Stimulated activated CD8-positive, alpha-beta memory T cell treated with anti-CD3 and anti-CD28 coated beads, Interleukin-7, amount 100 ng/mL, for 1 hour (primary cell): ENCODE measurements around the gene NAPEPLD.
"Not testable (repeated sequence)": the region's sequence is repeated elsewhere in the genome, so short reads cannot be mapped to it uniquely, and the experiment has no call there.

Experiments used
- DNase-seq, 2 donors: peaks; one replicate each; pipeline ENCODE4 v3.0.0-alpha.2; 2020; ENCODE audit warnings: low read depth in 2 of 2

Gene NAPEPLD

DNA sequence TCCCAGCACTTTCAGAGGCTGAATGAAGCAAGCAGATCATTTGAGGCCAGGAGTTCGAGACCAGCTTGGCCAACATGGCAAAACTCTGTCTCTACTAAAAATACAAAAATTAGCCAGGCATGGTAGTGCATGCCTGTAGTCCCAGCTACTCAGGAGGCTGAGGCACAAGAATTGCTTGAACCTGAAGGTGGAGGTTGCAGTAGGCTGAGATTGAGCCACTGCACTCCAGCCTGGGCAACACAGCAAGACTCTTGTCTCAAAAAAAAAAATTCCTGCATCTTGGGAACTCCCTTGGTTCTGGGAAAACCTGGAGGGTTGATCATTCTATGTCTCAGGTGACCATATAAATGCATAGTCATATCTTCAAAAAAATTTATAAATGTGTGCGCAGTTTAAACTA lies 4.1 kb downstream of the NAPEPLD start:
- DNase-seq: not testable (repeated sequence)

DNA sequence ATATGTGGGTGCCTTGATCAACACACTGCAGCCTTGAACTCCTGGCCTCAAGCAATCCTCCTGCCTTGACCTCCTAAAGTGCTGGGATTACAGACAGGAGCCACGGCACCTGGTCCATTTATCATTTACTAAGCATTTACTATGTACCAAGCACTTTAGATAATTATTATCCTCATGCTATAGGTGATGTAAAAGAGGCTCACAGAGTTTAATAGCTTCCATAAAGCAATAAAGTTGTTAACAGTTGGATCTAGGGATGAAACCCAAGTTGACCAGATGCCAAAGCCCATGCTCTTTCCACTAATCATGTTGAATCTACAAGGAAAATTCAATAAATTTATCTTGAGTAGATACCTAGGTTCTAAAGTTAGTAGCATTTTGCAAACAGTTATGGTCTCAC lies 5.0 kb downstream of the NAPEPLD start:
- DNase-seq: no peak

DNA sequence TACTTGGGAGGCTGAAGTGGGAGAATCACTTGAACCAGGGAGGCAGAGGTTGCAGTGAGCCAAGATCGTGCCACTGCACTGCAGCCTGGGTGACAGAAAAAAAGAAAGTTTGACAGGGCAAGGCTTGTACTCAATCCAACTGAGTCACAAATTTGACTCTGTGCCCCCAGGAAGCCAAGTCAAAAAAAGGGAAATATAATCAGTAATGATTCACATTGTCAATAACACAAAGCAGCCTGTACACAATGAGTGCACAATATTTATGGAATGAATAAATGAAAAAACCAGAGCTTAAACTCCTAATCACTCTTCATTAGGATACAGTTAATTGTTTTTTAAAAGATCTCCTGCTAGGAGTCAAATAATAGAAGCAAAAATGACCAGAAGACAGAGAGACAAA lies 6.4 kb downstream of the NAPEPLD start:
- DNase-seq: no peak

DNA sequence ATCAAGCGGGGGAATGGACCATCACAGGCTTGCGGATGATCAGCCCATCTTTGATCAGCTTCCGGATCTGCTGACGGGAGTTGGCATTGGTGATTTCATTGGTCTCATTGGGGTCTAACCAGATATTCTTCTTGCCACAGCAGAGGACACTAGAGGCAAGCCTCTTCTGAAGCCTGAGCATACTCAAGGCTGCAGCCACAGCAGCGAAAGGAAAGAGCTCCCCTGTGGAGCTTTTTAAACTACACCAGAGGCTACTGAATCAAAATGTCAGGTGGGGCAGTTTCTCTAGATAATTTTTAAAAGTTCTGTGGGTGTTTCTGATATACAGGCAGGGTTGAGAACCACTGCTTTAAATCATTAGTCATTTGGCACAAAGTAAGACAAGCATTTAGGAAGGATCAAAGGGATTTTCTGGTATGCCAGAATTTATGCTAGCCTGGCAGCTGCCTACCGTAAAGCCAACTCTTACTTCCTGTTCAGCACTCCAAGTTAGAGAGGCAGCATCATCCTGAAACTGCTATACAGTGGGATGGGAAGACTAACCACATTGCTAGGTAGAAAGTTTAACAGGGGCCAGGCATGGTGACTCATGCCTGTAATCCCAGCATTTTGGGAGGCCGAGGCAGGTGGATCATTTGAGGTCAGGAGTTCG lies 7.0 kb downstream of the NAPEPLD start:
- no peak for DNase-seq

DNA sequence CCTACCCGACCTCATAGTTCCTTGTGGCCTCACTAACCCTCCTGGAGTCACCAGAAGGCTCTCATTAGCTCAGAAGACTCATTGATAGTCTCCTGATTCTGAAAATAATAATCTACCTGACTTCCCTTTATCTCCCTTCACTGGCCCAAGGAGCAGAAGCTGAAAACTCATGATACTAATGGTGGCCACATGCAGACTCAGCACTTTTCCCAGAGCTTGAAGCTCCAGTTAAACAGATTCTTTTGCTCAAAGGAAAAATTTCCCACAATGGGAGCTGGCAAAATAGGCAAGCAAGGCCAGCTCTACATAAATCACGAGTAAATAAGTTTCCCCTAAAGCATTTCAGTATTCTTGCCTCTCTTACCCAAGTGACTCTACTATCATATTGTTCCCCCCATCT lies 8.2 kb downstream of the NAPEPLD start:
- no peak for DNase-seq

DNA sequence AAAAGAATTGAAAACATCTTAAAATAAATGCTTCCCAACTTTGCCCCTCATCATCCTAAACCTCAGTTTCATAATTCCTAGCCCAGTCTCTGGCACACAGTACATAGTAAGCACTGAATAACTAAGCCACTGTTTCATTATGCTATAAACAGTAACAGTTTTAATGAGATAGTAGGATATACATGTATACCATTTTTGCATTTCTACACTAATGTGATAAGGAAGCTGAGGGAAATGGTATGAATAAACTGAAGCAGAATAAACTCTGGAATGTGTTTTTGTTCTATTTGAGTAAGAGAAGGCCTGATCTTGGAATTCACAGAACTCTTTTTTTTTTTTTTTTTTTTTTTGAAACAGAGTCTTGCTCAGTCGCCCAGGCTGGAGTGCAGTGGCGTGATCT lies 8.8 kb downstream of the NAPEPLD start:
- DNase-seq: no peak

DNA sequence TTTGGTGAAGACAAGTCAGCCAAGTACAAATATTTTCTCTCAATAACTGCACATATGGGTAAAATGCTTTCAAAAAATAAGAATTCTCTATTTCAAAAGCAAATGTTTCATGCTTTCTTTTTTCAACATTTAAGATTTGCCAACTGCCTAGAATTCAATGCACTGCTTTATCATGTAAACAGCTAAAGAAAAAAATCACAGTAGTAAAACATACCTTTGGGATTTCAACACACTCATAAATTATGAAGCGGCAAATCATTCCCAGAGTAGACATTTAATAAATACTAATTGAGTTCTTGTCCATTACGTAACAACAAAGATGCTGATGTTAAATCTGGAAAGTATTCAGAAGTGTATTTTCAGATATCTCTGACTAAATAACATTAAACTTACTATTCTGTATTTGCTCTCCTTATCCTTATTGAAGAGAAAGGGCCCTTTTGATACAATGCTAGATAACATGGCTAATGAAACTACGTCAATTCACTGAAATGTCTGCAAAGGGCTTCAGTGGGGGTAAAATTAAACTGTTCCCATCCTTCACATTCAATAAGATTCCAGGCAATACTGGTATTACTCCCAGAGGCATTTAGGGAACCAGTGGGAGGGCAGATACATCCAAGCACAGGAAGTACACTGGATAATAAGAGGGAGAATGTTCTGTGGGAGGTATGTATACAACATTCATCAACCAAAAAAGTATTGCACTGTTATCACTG lies 13.9 kb downstream of the NAPEPLD start:
- DNase-seq: no peak

DNA sequence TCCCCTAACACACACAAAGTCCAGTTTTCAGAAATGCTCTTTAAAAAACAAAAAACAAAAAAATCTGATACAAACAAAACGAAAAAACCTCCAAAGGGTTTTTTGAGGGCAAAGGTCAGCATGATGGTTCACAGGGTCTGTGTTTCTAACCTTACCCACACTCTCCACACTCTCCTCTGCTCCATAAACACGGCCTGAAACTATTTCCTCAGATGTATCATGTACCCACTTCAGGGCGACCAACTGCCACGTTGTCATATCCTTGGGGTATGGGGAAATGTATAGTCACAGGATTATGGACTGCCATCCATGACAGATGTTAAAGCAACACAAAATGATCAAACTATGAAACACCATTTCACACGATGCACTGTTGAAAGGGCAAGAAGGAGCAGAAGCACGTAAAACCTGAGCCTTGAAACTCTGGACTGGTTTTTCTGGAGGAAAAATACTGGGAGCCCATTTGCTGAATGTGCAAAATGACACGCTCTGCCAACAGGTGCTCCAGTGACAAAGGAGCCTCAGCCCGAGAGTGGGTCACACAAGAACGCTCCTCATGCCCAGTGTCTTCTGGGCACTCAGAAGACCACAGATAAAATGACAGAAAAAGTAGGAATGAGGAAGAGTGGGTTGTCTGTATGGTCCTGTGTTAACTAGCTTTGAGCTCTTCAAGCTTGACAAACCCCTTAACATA lies 15.8 kb downstream of the NAPEPLD start:
- no peak for DNase-seq

DNA sequence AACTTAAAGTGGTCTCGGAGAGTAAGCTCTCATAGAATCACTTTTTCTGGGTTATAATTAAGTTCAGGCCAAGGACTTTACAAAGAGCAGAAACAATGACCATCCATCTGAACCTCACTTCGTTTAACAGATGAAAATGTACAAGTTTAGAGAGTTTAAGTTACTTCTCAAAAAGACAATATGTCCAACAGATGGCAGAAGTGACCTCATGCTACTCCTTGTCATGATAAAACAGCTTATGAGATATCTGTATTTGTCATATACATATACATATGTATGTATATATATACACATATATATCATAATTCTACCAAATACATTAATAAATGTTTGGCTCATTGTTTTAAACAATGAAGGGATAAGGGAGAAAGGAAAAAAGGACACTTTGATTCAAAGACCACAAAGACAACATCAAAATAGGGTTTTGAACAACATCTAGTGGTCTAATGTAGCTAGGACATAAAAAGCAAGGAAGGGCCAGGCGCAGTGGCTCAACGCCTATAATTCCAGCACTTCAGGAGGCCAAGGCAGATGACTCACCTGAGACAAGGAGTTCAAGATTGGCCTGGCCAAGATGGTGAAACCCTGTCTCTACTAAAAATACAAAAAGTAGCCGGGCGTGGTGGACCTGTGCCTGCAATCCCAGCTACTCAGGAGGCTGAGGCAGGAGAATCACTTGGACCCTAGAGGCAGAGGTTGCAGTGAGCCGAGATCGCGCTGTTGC lies 17.8 kb downstream of the NAPEPLD start:
- no peak for DNase-seq

DNA sequence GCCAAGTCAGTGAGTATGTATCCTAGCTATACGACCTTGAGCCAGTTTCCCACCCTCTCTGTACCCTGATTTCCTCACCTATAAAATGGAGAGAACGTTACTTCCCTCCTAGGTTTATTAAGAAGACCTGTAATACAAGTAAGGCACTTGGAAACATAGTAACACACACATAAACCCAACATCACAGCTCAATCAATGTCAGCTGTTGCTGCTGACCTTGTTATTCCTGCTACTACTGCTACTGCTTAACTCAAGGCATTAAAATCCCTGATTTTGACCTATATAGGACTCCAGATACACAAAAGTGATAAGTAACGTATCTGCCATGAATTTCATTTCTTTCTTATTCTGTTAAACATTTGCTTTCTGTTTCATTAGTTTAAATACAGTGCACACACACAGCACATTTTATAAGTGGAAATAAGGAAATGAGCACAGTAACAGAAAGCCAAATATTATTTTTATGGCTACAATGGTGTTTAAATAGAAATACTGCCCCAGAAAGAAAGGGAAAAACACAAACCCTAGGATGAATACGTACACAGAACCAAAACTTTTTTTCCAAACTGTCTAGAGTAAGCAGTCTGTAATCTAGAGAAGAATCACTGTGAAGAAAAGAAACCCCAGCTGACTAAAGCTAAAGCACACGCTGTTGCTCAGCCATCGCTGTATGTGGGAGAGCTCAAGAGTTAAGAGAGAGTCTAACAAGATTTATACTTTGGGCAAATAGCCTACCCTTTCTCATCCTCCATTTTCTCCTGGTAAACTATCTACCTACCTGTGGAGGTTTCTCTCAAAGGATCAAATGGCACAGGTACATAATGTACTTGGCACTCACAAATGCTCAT lies 19.0 kb downstream of the NAPEPLD start:
- no peak for DNase-seq

DNA sequence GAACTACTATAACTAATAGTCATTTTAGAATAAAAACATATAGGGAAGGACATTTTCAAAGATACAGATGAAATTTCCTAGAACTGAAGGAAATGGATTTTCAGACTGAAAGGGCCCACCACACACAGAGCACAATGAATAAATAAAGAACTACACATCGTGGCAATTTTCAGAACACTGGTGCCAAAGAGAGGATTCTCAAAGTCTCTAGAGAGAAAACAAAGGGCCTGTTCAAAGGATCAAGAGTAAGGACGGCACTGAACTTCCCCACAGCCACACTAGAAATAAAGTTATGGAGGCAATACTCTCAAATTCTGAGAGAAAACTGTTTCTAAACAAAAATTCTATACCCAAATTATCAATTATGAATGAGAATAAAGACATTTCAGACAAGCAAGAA lies 21.9 kb downstream of the NAPEPLD start:
- DNase-seq: no peak

DNA sequence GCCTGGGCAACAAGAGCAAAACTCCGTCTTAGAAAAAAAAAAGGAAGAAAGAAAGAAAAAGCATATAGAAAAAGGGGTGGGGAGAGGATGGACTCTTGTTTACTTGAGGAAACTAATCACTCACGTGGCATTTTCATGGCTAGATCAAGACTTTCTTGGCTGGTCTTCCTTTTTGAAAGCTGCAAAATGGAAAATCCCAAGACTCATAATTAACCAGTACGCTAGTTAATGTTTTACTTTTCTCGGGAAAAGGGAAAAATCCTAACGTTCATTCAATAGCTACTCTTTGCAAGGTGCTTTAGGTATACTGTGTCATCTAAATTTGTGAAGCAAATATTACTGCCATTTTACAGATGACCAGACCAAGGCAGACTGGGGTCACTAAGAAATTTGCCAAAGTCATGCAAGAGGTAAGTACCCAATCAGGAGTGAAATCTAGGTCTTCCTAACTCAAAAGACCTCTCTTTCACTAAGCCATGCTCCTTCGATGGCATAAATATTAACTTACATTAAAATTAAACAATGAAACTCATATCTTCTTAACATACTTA lies 24.4 kb downstream of the NAPEPLD start:
- no peak for DNase-seq

DNA sequence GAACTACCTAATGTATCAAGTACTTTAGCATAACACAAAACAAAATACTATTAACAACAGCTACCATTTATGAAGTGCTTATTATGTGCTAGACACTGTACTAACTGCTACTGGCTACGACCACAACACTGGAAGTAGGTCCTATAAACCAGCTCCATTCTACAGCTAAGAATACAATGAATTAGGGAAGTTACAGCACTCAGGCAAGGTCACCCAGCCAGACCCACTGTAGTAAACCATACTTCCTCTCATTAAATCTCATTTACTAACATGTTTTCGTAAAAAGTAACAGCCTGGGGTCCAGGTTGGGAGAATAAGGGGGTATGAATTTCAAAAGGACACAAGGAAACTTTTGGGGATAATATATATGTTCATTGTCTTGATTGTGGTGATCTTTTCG lies 25.4 kb downstream of the NAPEPLD start:
- DNase-seq: no peak

DNA sequence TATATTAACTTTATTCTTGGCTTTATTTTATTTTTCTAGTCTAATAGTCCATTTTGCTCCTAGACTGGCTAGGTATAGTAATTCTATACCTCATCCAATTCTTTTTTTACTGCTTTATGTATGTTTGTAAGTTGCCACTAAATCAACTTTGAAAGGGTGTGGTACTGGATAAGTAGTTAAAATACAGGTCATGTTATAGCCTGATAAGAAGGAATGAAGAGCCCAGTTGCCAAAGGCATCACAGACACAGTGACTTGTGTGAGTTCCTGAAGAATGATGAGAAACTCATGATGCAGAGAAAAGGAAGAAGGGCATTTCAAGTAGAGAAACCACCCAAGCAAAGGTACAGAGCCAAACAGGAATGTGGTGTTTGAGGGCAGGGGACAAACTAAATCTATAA lies 27.3 kb downstream of the NAPEPLD start:
- DNase-seq: no peak

DNA sequence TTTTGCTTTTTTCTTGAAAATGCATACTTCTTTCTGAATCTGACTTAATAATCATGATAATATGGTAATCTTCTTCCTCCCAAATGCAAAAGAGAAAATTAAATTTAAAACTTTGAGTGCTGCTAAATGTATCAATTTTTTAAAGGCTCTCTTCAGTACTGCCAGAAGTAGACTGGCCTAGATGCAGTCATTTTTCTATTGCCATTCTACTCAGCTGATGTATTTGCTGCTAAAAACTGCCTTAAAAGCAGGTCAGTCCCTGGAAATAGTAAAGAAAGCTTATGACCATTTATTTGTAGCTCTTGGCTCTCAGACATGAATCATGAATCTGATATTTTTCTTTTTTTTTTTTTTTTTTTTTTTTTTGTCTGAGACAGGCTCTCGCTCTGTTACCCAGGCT lies 28.5 kb downstream of the NAPEPLD start:
- DNase-seq: no peak

DNA sequence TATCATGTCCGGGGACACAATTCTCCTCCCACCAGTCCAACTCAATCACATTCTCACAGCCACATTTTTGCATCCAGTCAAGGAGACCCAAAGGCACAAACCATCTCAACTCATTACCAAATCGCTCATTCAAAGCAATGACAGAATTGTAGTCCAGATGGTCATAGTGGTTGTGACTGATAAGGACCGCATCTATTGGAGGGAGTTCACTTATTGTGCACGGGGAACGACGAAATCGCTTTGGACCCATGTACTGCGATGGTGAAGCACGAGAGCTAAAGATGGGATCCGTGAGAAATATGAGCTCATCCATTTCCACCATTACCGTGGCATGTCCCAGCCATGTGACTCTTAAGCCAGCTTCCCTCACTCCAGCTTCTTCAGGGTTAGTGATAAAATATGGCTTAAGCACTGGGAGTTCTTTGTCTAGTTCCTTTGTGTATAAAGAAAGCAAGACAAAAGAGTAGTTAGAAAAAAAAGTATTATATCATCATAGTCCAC lies 29.1 kb downstream of the NAPEPLD start:
- no peak for DNase-seq

DNA sequence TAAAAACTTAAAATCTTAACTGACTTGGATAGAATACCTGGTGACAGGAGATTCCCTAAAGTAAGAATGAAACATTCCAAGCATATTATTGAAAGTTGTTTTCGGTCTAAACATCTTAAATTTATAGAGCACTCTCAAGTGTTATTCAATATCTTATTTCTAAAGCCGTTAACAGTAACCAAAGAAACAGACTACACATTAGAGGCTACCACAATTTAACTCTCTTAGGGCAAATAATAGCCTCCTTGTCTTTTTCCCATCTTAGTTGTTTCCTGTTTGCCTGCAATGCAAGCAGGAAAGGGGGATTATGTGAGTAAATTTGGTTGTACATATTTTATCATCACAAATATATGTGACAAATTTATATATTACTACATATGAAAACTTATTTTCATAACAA lies 31.4 kb downstream of the NAPEPLD start:
- no peak for DNase-seq

DNA sequence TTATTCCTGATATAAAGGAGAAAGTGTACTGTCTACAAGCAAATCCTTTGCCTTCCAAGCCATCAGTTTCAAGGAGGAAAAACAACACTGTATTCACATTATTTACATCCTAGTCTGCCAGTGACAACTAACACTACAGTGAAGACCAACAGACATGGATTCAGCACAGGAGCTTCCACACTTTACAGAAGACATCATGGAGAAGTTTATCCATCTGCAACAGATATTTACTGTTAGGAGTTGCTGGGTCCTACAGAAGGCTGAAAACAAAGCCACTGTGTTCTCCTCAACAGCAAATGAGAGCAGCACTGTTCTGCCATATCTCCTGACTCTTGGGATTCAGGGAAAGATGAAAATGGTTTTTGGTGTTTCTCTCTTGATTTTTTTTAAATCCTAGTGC lies 31.9 kb downstream of the NAPEPLD start:
- DNase-seq: no peak

DNA sequence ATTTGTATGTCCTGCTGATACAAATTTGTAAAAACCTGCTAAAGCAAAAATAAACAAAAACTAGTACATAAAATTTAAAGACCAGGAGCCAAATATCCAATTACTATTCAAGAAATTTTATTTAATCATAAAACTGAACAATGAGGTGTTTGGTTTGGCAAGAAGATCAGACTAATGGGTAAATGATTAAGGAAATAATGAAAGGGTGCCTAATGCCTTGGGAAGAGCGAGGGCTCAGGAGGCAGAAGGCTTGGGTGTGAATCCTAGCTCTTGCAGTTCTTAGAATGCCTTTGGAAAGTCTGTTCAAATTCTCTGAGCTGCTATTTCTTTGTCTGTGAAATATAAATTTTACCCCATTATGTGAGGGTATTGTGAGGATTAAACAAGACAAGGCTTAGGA lies 32.4 kb downstream of the NAPEPLD start:
- DNase-seq: no peak

DNA sequence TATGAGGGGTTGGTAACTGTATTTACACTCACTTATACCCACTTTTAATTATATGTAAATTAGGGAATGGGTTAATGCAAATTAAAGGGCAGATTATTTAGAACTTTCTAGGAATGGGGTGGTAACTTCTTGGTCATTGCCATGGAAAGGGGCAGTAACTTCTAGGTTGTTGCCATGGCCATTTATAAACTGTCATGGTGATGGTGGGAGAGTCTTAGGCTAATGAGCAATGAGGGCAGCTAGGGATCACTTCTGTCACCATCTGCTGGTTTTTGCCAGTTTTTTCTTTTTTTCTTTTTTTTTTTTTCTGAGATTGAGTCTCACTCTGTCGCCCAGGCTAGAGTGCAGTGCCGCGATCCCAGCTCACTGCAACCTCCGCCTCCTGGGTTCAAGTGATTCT lies 33.1 kb downstream of the NAPEPLD start:
- DNase-seq: no peak

DNA sequence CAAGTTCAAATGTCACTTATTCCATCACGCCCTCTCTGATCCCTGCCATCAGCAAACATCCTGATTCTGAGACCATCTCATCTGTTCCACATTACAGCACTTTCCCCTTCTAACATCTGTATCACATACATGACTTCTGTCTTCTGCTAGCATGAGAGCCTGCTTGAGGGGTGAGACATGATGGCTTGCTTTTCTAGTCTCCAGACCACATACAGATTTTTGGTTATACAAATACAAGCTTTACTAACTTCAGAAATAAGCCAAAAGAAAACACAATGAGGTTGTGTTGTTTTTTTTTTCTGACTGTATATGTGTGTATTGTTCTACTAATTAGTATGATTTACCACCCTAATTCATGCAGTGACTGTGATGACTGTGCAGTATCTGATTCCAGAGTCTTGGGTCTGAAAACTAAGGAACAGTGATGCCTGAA lies 34.3 kb downstream of the NAPEPLD start:
- DNase-seq: no peak
